ENCODE measurements around the gene OR12D1.
"Not testable (repeated sequence)": the region's sequence is repeated elsewhere in the genome, so short reads cannot be mapped to it uniquely, and the experiment has no call there.

OR12D1 gene

DNA sequence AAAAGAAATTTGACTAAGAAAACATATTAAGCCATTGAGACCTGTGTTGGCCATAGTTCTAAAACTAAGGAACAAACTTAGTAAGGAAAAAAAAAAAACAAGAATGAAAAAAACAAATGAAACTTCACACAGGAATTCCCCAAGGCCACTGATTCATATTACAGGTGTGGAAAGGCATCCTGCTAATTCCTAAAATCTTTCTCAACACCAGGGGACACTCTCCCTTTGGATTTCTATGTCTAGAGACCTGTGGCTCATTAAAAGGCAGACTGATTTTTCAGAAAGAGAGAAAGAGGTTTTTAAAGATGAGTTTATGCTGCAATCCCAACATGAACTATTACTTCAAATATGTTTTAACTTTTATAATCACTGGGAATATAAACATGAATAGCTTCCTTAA, at the start of gene OR12D1:
OR12D1 (plus strand) TSS at position 341 of the 400 bp plus-strand sequence.
- no peak for DNase-seq (ENCODE audit: low read depth)

DNA sequence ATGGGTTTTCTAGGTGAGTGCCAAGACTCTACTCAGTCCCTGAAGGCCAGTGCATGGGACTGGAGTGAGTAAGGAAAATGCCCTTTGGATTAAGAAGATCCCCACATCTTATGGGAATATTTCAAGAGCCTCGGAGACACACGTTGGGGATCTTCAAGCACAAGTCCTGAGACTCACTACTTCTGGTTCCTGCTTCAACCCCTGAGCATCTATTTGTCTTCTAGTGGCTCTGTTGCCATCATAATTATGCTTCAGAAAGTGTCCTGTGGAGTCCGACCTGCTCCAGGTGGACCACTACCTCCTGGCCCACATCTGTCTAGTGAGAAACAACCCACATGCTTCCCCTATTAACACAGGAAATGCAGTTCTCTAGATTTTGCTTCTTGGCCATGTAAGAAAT, 46.0 kb upstream of the OR12D1 start, which contains the start of gene OR5V1:
OR5V1 (minus strand) TSS at position 101 of the 400 bp plus-strand sequence. CDS start 12,670 bp downstream, outside the sequence.
- DNase-seq (ENCODE audit: low read depth): no peak

DNA sequence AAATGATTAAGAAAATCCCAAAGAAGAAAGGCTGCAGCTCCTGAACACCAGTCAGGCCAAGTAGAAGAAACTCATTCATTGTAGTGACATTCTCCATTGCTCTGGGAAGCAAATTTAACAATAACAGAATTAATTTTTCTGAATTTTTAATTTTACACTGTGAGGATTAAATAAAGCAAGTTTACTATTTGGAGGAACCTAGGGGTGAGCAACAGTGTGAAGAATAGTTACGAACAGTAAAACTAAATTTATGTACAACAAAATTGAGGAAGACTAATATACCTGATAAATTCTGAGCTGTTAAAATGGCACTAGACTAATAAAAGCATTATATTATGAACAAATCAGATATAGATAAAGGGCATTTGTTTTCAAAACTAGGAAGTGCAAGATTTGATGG, 39.5 kb upstream of the OR12D1 start, which contains the start of gene OR12D3:
OR12D3 (minus strand) TSS at position 101 of the 400 bp plus-strand sequence; CDS start at position 97, 4 bp downstream.
- no peak for DNase-seq (ENCODE audit: low read depth)

DNA sequence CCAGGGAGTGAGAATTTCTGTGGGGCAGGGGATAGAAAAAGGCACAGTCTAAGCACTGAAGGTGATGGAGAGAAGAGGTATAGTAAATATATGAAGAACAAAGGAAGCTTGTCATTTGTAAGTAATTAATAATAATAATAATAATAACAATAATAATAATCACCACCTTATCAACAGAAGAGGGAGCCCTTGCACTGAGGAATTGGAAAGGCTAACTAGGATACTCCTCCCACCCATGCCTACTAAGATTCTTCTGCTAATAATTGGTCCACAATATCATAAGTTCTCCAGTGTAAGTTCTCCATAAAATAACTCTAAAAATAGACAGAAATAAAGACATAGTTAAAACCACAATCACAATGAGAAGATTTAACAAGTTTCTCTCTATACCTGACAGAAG, 38.7 kb upstream of the OR12D1 start:
- no peak for DNase-seq (ENCODE audit: low read depth)

DNA sequence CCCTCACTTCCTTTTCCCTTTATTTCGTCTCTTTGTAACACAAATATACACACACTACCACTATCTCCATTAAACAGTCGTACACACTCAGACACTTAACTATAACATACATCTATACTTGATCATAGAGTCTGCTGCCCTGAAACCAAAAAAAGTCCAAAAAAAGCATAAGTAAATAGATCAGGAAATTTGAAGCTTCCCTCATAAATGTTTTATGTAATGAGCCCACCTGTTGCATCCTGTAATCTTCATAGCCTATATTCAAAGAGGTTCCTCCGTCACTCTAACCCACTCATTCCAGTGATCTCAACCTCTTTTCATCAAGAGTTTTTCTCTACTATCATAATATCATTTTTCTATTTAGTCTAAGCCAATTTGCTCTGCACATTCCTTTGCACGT, 26.2 kb upstream of the OR12D1 start:
- no peak for DNase-seq (ENCODE audit: low read depth)

DNA sequence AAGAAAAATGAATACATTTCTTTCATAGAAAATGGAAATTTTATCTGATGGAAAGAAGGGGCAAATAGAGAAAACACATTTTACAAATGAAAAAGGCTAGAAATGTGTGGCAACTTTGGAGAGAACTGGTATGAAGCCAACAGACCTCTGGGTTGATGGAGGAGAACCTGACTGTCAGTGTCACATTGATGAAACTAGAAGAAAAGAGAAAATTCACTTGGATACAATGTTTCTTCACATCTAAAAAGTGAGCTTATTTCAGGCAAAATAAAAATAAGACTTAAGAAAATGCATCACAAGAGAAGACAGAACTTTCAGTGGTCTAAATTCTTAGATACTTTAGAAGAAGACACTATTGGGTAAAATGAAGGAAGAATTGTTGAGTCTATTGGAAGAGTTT, 19.4 kb upstream of the OR12D1 start, which contains the start of gene OR12D2:
OR12D2 (plus strand) TSS at position 301 of the 400 bp plus-strand sequence. CDS start 1,069 bp downstream, outside the sequence.
- no peak for DNase-seq (ENCODE audit: low read depth)

DNA sequence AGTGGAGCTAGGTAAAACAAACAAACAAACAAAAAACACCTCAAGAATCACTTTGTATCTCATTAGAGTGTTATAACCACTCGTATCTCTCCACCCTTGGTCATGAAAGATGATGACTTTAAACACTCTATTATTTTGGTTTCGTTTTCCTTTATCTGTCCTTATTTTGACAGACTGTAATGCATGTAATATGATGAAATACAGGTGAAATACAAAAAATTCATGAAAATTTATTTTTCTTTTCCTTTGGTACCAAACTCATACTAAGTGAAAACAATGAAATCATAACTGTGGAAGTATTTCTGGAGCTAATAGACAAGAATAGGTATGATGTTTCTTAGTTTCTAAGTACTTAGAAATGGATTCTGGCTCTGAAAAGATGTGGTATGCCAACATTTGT, 15.2 kb upstream of the OR12D1 start:
- no peak for DNase-seq (ENCODE audit: low read depth)

DNA sequence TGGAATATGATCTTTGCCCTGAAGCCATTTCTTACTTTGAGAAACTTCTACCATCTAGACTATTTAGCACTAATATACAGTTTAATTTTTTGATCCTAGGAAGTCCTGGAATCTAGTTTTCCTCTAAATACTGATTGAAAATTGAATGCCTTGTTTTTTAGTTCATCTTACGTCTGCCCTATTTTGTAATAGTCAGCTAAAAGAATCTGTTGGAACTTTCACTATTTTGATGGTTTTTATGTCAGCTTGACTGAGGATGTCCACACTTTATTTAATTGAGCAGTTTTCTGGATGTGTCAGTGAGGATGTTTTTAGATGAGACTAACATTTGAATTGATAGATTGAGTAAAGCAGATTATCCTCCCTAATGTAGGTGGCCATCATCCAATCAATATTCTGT, 10.9 kb upstream of the OR12D1 start:
- no peak for DNase-seq (ENCODE audit: low read depth)

DNA sequence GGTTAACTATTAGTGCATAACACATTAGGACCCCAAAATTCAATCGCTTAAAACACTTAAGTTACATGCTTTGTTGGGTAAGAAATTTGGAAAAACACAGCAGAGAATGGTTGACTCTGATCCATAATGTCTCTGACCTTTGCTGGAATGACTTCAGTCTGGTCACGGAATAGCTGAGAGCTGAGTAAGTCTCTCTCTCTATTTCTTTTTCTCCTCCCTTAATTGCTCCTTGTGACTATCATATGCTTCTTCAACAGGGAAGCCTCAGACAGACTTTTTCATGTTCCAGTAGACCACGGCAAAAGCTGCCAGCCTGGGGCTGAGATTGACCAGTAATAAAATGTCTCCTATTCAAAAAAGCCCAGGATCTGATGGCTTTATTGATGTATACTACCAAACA, 4.8 kb downstream of the OR12D1 start:
- DNase-seq (ENCODE audit: low read depth): no peak

DNA sequence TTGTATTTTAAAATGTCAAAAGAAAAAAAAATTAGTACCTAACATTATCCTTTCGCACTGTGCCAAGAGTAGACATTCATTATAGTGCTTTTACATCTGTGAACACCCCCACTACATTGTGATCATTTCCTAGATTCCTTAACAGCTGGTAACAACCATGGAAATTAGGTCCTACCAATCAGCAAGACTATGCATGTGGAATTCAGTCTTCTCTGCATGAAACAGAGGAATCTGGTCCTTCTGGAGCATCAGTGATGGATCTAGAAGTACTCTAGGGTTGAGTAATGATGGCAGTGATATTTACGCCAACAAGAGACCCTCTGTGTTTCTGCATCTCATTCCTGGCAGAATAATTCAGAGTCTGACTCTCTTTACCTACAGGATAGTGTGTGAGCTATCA, 9.4 kb downstream of the OR12D1 start:
- DNase-seq (ENCODE audit: low read depth): no peak

DNA sequence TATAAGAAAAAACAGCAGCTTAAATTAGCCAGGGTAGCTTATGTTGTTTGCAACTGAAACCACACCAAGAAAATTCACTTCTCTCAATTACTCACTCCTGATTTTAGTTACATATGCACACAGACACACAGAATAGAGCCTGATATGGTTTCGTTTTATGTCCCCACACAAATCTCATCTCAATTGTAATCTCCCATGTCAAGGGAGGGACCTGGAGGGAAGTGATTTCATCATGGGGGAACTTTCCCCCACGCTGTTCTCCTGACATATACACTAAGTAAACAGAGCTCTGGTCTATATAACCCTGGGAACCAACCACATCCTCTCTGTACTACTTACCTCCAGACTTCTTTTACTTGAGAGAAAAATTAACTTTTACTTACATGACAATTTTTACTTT, 9.8 kb downstream of the OR12D1 start:
- no peak for DNase-seq (ENCODE audit: low read depth)

DNA sequence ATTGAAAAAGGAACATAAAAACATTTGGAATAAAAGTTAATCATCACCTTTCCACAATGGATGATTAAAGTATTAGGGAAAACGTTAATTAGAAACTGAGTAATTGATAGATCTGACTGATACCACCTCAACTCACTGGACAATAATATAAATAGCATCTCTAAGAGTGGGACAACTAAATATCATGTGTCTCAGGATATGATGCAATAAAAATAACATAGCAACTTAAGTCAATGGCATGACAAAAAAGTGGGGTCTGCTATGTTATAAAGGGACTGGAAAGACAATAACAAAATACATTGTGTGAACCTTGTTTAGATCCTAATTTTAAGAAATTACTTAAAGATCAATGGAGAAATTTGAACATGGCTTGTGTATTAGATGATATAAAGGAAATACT, 10.3 kb downstream of the OR12D1 start:
- DNase-seq (ENCODE audit: low read depth): no peak

DNA sequence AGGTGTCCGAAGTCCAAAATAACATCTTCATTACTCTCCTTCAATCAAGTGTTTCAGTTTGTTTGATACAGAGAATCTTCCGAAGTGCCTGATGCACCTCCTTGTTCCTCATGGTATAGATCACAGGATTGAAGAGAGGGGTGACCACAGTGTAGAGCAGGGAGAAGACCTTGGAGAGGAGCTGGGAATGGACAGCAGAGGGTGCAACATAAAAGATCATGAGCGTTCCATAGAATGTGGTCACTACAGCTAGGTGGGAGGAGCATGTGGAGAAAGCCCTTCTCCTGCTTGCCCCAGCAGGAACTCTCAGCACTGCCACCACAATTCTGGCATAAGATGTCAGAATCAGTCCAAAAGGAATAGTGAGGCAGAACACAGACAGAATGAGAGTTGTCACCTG, 11.9 kb downstream of the OR12D1 start:
- DNase-seq (ENCODE audit: low read depth): no peak

DNA sequence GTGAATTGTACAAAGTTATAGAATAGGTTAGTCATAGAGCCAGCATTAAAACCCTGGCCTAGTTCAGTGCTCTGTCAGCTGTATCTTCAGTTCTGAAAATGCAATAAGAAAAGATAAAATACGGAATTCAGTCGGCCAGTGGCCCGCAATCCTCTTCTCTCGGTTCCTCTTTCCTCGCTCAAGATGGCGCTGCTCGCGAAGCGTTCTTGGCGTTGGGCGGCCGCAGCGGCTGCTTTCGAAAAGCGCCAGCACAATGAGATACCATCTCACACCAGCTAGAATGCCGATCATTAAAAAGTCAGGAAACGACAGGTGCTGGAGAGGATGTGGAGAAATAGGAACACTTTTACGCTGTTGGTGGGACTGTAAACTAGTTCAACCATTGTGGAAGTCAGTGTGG, 22.0 kb downstream of the OR12D1 start:
- DNase-seq (ENCODE audit: low read depth): not testable (repeated sequence)

DNA sequence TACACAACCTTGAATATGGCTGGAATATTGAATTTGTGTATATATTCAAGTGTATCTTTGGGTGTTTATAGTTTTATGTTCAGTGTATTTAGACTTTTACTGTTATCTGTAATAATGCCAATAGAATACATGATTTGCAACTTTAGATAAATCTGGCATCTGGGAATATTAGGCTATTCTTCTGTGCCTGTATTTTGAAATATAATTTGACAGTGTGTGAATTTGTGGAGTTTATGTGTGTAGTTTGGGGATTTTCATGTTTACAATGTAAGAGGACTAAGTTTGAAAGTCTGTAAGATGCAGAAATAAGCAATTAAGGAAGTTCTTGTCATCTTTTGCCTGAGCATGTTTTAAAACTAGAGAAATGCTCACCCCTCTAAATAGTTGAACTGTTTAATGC, 24.3 kb downstream of the OR12D1 start, which contains the start of gene OR10C1:
OR10C1 (plus strand) TSS at position 301 of the 400 bp plus-strand sequence. CDS start 710 bp downstream, outside the sequence.
- no peak for DNase-seq (ENCODE audit: low read depth)

DNA sequence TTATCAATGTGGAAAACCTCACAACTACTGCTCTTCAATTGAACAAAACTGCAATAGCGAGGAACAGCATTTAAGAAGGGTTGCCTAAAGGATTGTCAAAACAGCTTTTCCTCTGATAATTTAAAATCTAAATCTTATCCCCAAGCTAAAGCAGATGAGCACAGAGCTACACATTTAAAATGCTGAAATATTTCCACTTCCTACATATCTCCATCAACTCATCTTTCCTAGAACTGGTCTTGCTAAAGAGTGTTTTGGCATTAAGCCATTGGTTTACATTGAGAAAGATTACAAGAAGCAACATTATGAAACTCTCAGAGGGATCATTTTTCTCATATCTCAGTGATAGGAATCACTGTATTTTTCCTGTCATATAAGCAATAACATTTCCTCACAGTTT, 28.0 kb downstream of the OR12D1 start:
- DNase-seq (ENCODE audit: low read depth): no peak

DNA sequence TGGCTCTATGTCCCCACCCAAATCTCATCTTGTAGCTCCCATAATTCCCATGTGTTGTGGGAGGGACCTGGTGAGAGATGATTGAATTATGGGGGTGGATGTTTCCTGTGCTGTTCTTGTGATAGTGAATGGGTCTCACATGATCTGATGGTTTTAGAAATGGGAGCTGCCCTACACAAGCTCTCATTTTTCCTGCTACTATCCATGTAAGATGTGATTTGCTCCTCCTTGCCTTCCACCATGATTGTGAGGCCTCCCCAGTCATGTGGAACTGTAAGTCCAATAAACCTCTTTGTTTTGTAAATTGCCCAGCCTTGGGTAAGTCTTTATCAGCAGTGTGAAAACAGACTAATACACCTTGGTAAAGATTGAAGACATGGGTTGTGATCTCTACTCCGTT, 29.3 kb downstream of the OR12D1 start:
- DNase-seq (ENCODE audit: low read depth): not testable (repeated sequence)

DNA sequence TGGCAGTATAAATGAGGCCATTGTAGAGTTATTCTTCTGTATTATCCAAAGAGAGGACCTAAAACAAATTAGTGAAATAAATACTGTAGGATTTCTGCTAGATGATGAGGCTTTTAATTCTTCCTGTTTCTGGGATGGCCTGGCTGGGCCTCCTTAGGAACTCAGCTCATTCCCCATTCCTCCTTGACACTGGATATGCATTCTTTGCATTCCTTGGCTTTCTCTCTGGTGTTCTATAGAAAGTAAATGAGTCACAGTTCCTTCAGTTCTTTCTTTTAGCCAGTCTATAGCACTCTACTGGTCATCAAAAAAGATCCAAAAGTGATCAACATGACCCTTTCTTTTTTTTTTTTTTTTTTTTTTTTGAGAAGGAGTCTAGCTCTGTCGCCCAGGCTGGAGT, 32.9 kb downstream of the OR12D1 start:
- no peak for DNase-seq (ENCODE audit: low read depth)

DNA sequence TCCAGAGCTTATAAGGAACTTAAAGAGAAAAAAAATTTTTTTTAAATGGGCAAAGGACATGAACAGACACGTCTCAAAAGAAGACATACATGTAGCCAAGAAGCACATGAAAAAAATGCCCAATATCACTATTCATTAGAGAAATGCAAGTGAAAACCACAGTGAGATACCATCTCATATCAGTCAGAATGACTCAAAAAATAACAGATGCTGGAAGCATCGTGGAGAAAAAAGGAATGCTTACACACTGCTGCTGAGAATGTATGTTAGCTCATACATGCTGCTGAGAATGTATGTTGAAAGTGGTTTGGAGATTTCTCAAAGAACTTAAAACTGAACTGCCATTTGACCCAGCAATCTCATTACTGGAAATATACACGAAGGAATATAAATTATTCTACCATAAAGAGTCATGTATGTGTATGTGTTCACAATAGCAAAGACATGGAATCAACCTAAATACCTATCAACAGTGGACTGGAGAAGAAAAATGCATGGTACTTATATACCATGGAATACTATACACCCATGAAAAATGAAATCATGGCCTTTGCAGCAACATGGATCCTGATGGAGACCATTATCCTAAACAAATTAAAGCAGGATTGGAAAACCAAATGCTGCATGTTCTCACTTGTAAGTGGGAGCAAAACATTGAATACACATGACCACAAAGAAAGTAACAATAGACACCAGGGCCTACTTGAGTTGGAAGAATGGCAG, 36.9 kb downstream of the OR12D1 start:
- DNase-seq (ENCODE audit: low read depth): no peak

DNA sequence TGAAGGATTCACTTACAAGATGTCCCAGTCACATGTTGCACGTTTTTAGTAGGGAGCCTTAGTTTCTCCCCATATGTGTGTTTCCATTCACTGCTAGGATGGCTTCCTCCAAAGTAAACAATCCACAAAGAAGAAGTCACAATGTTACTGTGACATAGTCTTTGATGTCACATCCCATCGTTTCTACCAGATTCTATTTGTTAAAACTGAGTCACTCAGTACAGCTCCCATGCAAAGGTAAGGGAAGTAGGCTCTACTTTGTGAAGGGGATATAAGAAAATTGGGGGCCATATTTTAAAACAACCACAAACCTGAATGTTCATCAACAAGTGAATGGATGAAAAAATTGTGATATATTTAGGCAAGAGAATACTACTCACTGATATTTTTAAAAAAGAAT, 42.2 kb downstream of the OR12D1 start, which contains the start of the genes OR11A1 and OR2H1:
OR11A1 (minus strand) TSS at position 101 of the 400 bp plus-strand sequence. CDS start 29,430 bp downstream, outside the sequence.
OR2H1 (plus strand) TSS at position 185 of the 400 bp plus-strand sequence. CDS start 4,615 bp downstream, outside the sequence.
- DNase-seq (ENCODE audit: low read depth): no peak

DNA sequence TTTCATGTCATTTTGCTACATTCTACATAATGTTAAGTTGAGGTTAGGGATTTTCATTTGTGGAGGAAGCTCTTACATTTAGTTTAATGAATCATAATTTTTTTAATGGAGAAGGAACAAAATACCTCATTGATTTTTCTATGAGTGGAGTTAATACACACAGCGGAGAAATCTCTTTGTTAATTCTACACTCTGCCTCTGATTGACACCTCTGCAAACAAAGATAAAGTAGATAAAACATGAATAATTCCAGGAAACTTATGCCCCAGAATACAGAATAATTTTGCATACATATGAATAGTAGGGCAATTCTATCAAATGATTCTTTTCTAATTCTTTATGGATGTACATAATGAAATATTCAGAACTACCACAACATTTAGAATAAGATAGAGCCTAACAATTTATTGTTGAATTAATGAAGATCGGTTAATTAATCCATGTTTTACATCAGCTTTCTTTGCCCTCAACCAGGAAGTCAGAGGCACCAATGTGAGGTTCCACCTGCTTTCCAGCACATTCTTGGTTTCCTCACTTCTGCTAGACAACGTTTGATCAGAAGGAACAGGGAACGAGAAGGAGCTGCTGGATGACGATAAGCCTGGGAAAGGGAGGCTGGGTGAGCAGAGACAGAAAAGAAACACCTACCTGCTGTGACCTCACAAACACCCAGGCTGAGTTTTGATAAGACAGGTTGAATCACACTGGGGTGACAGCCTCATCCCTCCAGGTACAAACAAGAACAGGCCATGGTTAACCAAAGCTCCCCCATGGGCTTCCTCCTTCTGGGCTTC, 46.5 kb downstream of the OR12D1 start:
- DNase-seq (ENCODE audit: low read depth): no peak

DNA sequence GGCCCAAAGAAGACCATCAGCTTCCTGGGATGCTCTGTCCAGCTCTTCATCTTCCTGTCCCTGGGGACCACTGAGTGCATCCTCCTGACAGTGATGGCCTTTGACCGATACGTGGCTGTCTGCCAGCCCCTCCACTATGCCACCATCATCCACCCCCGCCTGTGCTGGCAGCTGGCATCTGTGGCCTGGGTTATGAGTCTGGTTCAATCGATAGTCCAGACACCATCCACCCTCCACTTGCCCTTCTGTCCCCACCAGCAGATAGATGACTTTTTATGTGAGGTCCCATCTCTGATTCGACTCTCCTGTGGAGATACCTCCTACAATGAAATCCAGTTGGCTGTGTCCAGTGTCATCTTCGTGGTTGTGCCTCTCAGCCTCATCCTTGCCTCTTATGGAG, 47.3 kb downstream of the OR12D1 start:
- DNase-seq (ENCODE audit: low read depth): no peak

DNA sequence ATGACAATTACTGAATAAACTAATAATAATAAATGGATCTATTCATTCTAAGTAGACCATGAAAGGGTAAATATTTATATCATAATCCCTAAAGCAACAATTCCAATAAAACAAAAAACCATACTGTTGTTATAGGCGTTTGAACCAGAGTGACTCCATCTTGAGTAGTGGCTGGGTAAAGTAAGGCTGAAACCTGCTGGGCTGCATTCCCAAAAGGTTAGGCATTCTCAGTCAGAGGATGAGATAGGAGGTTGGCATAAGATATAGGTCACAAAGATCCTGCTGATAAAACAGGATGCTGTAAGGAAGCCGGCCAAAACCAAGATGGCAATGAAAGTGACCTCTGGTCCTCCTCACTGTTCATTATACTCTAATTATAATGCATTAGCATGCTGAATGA, 50.6 kb downstream of the OR12D1 start:
- no peak for DNase-seq (ENCODE audit: low read depth)

All from stimulated activated CD8-positive, alpha-beta memory T cell treated with anti-CD3 and anti-CD28 coated beads, Interleukin-15, amount 100 ng/mL, for 24 hours (primary cell).